ENCODE results near the gene DFFA.

DNA sequence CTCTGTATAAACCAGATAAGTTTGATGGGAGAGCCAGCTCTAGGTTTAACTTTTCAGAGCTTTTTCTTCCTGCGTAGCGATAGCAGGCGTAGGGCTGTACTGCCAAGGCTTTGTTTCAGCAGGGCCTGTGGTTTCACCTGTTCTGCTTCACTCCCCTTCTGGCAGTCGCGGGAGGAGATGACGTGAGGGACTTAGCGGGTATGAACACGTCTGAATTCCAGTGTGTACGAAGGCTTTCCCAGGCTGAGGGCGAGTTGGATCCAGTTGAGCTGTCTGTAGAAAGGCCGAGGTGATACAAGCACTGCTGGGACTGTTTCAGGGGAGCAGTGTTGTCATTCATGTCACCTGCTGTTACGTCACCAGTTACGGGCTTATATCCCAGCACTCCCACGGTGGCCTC is 23.6 kb upstream of the DFFA start:
- TF ChIP-seq POLR2A (IDR thresholded peaks at IDR 0.05; ENCODE audit: low read depth, low read length) (no peak), POLR2AphosphoS5 (IDR thresholded peaks at IDR 0.05; ENCODE audit: insufficient read depth, low read depth, low read length) (no peak), EZH2 (IDR thresholded peaks at IDR 0.05; ENCODE audit: borderline replicate concordance, low read depth, low read length, severe bottlenecking) (no peak), JUN (IDR thresholded peaks at IDR 0.05; ENCODE audit: borderline replicate concordance, insufficient read depth, insufficient read length, low read depth) (no peak), FOS (IDR thresholded peaks at IDR 0.05; ENCODE audit: borderline replicate concordance, insufficient read depth, low read length) (no peak)
- TF ChIP-seq, protein P1, sequence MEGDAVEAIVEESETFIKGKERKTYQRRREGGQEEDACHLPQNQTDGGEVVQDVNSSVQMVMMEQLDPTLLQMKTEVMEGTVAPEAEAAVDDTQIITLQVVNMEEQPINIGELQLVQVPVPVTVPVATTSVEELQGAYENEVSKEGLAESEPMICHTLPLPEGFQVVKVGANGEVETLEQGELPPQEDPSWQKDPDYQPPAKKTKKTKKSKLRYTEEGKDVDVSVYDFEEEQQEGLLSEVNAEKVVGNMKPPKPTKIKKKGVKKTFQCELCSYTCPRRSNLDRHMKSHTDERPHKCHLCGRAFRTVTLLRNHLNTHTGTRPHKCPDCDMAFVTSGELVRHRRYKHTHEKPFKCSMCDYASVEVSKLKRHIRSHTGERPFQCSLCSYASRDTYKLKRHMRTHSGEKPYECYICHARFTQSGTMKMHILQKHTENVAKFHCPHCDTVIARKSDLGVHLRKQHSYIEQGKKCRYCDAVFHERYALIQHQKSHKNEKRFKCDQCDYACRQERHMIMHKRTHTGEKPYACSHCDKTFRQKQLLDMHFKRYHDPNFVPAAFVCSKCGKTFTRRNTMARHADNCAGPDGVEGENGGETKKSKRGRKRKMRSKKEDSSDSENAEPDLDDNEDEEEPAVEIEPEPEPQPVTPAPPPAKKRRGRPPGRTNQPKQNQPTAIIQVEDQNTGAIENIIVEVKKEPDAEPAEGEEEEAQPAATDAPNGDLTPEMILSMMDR (IDR thresholded peaks at IDR 0.05; ENCODE audit: extremely low read depth in 1 of 2, insufficient read depth in 1 of 2, low read depth in 1 of 2, low read length in 2 of 2), result no peak
- TF ChIP-seq, protein P2, sequence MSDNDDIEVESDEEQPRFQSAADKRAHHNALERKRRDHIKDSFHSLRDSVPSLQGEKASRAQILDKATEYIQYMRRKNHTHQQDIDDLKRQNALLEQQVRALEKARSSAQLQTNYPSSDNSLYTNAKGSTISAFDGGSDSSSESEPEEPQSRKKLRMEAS (IDR thresholded peaks at IDR 0.05; ENCODE audit: insufficient read depth, insufficient read length), result no peak
